Uterus (tissue), 4 donors: ENCODE data around the gene C2orf78. TPM values are rescaled to one million over a fixed set of nuclear protein-coding genes. Genes with fewer than 3 reads are reported as not detected.
"Not testable (repeated sequence)": the region's sequence is repeated elsewhere in the genome, so short reads cannot be mapped to it uniquely, and the experiment has no call there.

Experiments used
- DNase-seq, 2 donors: peaks; one replicate each; pipeline ENCODE4 v3.0.0-alpha.2; 2019 to 2020
- H3K27ac ChIP-seq, 2 donors: fragments of 200-600 bp; sonication (generic); 1 replicate in 1 of 2; 2 replicates in 1 of 2; pipeline ENCODE4 v1.5.1; 2016 to 2018
- H3K27me3 ChIP-seq, 2 donors: fragments of 200-600 bp; sonication (generic); one replicate each; pipeline ENCODE4 v1.5.1; 2018 to 2019; ENCODE audit warnings: control low read depth in 1 of 2
- H3K36me3 ChIP-seq, 2 donors: fragments of 200-600 bp; sonication (generic); one replicate each; pipeline ENCODE4 v1.5.1; 2019; ENCODE audit warnings: control low read depth in 1 of 2
- H3K4me1 ChIP-seq, 2 donors: fragments of 200-600 bp; sonication (generic); one replicate each; pipeline ENCODE4 v1.5.1; 2018 to 2019; ENCODE audit warnings: control low read depth in 1 of 2
- H3K4me3 ChIP-seq, 2 donors: fragments of 200-600 bp; sonication (generic); 1 replicate in 1 of 2; 2 replicates in 1 of 2; pipeline ENCODE4 v1.5.1; 2018 to 2019; ENCODE audit warnings: mild to moderate bottlenecking in 1 of 2
- H3K9me3 ChIP-seq, 2 donors: fragments of 200-600 bp; sonication (generic); one replicate each; pipeline ENCODE4 v1.5.1; 2019; ENCODE audit warnings: control low read depth in 1 of 2
- CTCF ChIP-seq, 4 experiments: fragments of 200-600 bp in 2 of 4; fragments of 450-650 bp in 2 of 4; sonication (generic) in 2 of 4; IDR thresholded peaks; one replicate each; pipeline ENCODE4 v1.5.1; 2016 to 2019; ENCODE audit warnings: antibody characterized with exemption in 4 of 4, mild to moderate bottlenecking in 2 of 4, moderate library complexity in 1 of 4
- POLR2A ChIP-seq, 2 donors: fragments of 450-650 bp; IDR thresholded peaks; one replicate each; pipeline ENCODE4 v1.6.1; 2016; ENCODE audit warnings: antibody characterized with exemption in 2 of 2, mild to moderate bottlenecking in 1 of 2, moderate library complexity in 1 of 2
- intact Hi-C: fragments of 100-400 bp; cut with DNase I; formaldehyde crosslinking; loops from one replicate; pipeline ENCODE4 v1.15.1; 2023; ENCODE audit warnings: low total_unique reads
- total RNA-seq, 4 donors: library from RNA; depleted of rRNA in 3 of 4; stranded (reverse); fragments of >200 nt in 3 of 4; gene quantifications; one replicate each; pipeline versions ENCODE4 v1.1.0 to v1.2.4, GENCODE V29; 2014 to 2023
- donor health status: DM: yes; HTN: yes; CAD: no.

Gene C2orf78
- total RNA-seq, 4 donors from 2014 or later: not detected

- Histone ChIP-seq H3K9me3 (no peaks in the 10 kb centered on the region), H3K4me1 (peaks cover 0 to 11% of the 10 kb centered on the region in 2 donors), H3K27ac (peak within 1 kb of the TSS; percentile 91 to 92), H3K27me3 (no peaks in the 10 kb centered on the region), H3K4me3 (peak within 1 kb of the TSS; percentile 89 to 90), H3K36me3 (no peaks in the 10 kb centered on the region)
- intact Hi-C loops: no loop called here
- DNase-seq: peak; percentile 95 to 96
- TF ChIP-seq CTCF (IDR thresholded peaks at IDR 0.05): peak; percentile 92 to 96 (median 94)
- TF ChIP-seq POLR2A (IDR thresholded peaks at IDR 0.05): peak; percentile 84 to 90
Measured at GRCh38 chr2:73779467-73780236, 4.3 kb upstream of the C2orf78 start, which contains the start of gene DUSP11. Gene DUSP11, minus strand, starts transcription at chr2:73780103. Its CDS starts 129 bp downstream, at chr2:73779974.

GRCh38 chr2:73780237-73780582, 3.8 kb upstream of the C2orf78 start:
- Histone ChIP-seq H3K4me1 (peaks cover 0 to 11% of the 10 kb centered on the region in 2 donors), H3K27me3 (no peaks in the 10 kb centered on the region), H3K9me3 (no peaks in the 10 kb centered on the region), H3K36me3 (no peaks in the 10 kb centered on the region), H3K4me3 (peak overlapping the region; percentile 89 to 90), H3K27ac (peak overlapping the region; percentile 91 to 92)
- TF ChIP-seq CTCF (IDR thresholded peaks at IDR 0.05): no peak
- no peak for TF ChIP-seq POLR2A (IDR thresholded peaks at IDR 0.05)
- DNase-seq: no peak
- intact Hi-C loops: no loop called here

- H3K4me1 ChIP-seq, intact Hi-C loops, DNase-seq, H3K36me3 ChIP-seq, H3K27me3 ChIP-seq, H3K9me3 ChIP-seq, H3K27ac ChIP-seq, H3K4me3 ChIP-seq: not testable (repeated sequence)
Measured at GRCh38 chr2:73783402-73783801, 581 bp upstream of the C2orf78 start.

- TF ChIP-seq CTCF (IDR thresholded peaks at IDR 0.05) (no peak), POLR2A (IDR thresholded peaks at IDR 0.05) (no peak)
- Histone ChIP-seq H3K4me1 (no peaks in the 10 kb centered on the region), H3K27ac (no peak overlapping the region), H3K36me3 (no peaks in the 10 kb centered on the region), H3K27me3 (no peaks in the 10 kb centered on the region), H3K9me3 (no peaks in the 10 kb centered on the region), H3K4me3 (no peak overlapping the region)
- no peak for DNase-seq
- intact Hi-C loops: loop anchor here (10.0 kb wide), 1 partner anchor 523 kb away; no protein-coding TSS in a partner anchor
Measured at GRCh38 chr2:73811878-73812277, 27.9 kb downstream of the C2orf78 start.

GRCh38 chr2:73812635-73813034, 28.7 kb downstream of the C2orf78 start:
- Histone ChIP-seq H3K27ac (no peak overlapping the region), H3K4me1 (no peaks in the 10 kb centered on the region), H3K36me3 (no peaks in the 10 kb centered on the region), H3K9me3 (no peaks in the 10 kb centered on the region), H3K4me3 (no peak overlapping the region), H3K27me3 (no peaks in the 10 kb centered on the region)
- intact Hi-C loops: loop anchor here (10.0 kb wide), 1 partner anchor 522 kb away; no protein-coding TSS in a partner anchor
- TF ChIP-seq CTCF (IDR thresholded peaks at IDR 0.05) (no peak), POLR2A (IDR thresholded peaks at IDR 0.05) (no peak)
- no peak for DNase-seq
